Smooth muscle cell (in vitro differentiated cells): ENCODE results near the gene FAM83E. TPM values are rescaled to one million over a fixed set of nuclear protein-coding genes. Genes with fewer than 3 reads are reported as not detected.

Experiments used
- DNase-seq: peaks from one replicate; lab custom pipeline; 2025; ENCODE audit not compliant: unreplicated experiment; lab: John Stamatoyannopoulos, UW
- H2AFZ ChIP-seq: fragments of 200-600 bp; sonication (generic); 2 replicates; pipeline ENCODE4 v1.6.0; 2016; ENCODE audit warnings: antibody characterized with exemption, low read depth, mild to moderate bottlenecking
- H3F3A ChIP-seq: fragments of 200-600 bp; sonication (generic); 2 replicates; pipeline ENCODE4 v1.6.0; 2017; ENCODE audit warnings: antibody characterized with exemption, low read depth
- H3K27ac ChIP-seq: fragments of 200-600 bp; sonication (generic); 2 replicates; pipeline ENCODE4 v1.5.1; 2016; ENCODE audit warnings: low read depth, mild to moderate bottlenecking
- H3K27me3 ChIP-seq: fragments of 200-600 bp; sonication (generic); 2 replicates; pipeline ENCODE4 v1.6.1; 2016; ENCODE audit warnings: low read depth, mild to moderate bottlenecking
- H3K36me3 ChIP-seq: fragments of 200-600 bp; sonication (generic); 2 replicates; pipeline ENCODE4 v1.5.1; 2016; ENCODE audit warnings: low read depth
- H3K4me1 ChIP-seq: fragments of 200-600 bp; sonication (generic); 2 replicates; pipeline ENCODE4 v1.5.1; 2016; ENCODE audit warnings: low read depth
- H3K4me2 ChIP-seq: fragments of 200-600 bp; sonication (generic); 2 replicates; pipeline ENCODE4 v1.6.0; 2016; ENCODE audit warnings: mild to moderate bottlenecking
- H3K4me3 ChIP-seq: fragments of 200-600 bp; sonication (generic); 2 replicates; pipeline ENCODE4 v1.5.1; 2016; ENCODE audit warnings: mild to moderate bottlenecking
- H3K79me2 ChIP-seq: fragments of 200-600 bp; sonication (generic); 2 replicates; pipeline ENCODE4 v1.6.0; 2016; ENCODE audit warnings: low read depth, mild to moderate bottlenecking
- H3K9ac ChIP-seq: fragments of 200-600 bp; sonication (generic); 2 replicates; pipeline ENCODE4 v1.6.0; 2016; ENCODE audit warnings: low read depth
- H3K9me3 ChIP-seq: fragments of 200-600 bp; sonication (generic); replicated peaks from 2 replicates; pipeline ENCODE4 v1.5.1; 2016; ENCODE audit warnings: low read depth
- H4K20me1 ChIP-seq: fragments of 200-600 bp; sonication (generic); 2 replicates; pipeline ENCODE4 v1.6.0; 2016; ENCODE audit warnings: low read depth
- WGBS: methylation state at CpG from one replicate; pipeline ENCODE4 v1.1.7; 2016; ENCODE audit warnings: low lambda C conversion rate; 5-methylcytosine and 5-hydroxymethylcytosine counted together
- polyA plus RNA-seq: library from polyadenylated mRNA; unstranded; fragments of >200 nt; fragmentation: Nextera tagmentation; extraction: Ambion mirVana; gene quantifications from 2 replicates; pipeline ENCODE4 v1.2.1, GENCODE V29; 2016
- total RNA-seq: library from RNA; depleted of rRNA; stranded (reverse); fragments of >200 nt; gene quantifications from 2 replicates; pipeline ENCODE4 v1.2.3, GENCODE V29; 2014
- TF ChIP-seq, protein P1 (sequence below): fragments of 200-600 bp; sonication (generic); IDR thresholded peaks from 2 replicates; pipeline ENCODE4 v1.5.1; 2017; ENCODE audit warnings: borderline replicate concordance, mild to moderate bottlenecking, antibody characterized with exemption; ENCODE audit not compliant: insufficient read depth, poor library complexity, severe bottlenecking

Gene FAM83E
- total and polyA plus RNA-seq, 2 experiments from 2014 or later, result 0.49 TPM

DNA sequence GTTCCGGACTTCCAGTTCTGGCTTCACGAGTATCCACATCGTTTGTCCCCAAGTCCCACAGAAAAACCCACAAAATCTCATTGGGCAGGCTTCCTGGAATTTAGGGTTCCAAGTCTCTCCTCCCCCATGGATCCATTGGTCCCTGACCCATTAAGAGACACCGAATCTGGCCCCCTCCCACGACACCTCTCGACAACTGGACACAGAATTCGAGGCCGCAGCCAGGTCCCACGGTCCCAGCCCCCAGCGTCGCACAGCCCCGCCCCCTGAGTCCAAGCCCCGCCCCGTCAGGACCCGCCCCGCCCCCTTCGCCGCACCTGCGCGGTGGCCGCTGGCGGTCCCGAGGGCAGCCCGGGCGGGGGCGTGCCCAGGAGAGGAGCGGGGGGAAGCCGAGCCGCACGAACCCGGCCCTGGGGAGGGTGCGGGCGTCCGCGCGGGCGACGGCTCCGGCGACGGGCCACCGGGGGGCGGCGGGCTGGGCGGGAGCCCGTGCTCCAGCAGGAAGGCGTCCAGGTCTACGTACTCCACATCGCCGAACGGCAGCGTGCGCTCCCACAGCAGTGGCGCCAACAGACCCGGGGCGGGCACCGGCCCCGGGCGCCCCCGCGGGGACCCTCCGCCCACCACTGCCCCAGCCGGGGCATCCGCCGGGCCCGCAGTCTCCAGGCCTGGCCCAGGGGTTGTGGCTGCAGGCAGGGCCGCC lies 20.5 kb upstream of the FAM83E start:
- H3K27ac ChIP-seq, result no peak overlapping the region
- no peaks in the 10 kb centered on the region for H3K9me3 ChIP-seq
- TF ChIP-seq, protein P1, sequence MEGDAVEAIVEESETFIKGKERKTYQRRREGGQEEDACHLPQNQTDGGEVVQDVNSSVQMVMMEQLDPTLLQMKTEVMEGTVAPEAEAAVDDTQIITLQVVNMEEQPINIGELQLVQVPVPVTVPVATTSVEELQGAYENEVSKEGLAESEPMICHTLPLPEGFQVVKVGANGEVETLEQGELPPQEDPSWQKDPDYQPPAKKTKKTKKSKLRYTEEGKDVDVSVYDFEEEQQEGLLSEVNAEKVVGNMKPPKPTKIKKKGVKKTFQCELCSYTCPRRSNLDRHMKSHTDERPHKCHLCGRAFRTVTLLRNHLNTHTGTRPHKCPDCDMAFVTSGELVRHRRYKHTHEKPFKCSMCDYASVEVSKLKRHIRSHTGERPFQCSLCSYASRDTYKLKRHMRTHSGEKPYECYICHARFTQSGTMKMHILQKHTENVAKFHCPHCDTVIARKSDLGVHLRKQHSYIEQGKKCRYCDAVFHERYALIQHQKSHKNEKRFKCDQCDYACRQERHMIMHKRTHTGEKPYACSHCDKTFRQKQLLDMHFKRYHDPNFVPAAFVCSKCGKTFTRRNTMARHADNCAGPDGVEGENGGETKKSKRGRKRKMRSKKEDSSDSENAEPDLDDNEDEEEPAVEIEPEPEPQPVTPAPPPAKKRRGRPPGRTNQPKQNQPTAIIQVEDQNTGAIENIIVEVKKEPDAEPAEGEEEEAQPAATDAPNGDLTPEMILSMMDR, result no peak
- peaks cover 6% of the 10 kb centered on the region for H3K27me3 ChIP-seq
- no peak overlapping the region for H3K9ac ChIP-seq
- no peak for DNase-seq
- peak overlapping the region; percentile 60 for H3K4me3 ChIP-seq
- H3K4me1 ChIP-seq, result peaks cover 11% of the 10 kb centered on the region
- no peaks in the 10 kb centered on the region for H3K79me2 ChIP-seq
- H2AFZ ChIP-seq, result no peak overlapping the region
- H3K36me3 ChIP-seq, result no peaks in the 10 kb centered on the region
- H3K4me2 ChIP-seq, result peak overlapping the region; percentile 79
- 5% methylated on average over 23 of the region's 67 CpGs for WGBS
- peaks cover 12% of the 10 kb centered on the region for H3F3A ChIP-seq
- H4K20me1 ChIP-seq, result no peaks in the 10 kb centered on the region

DNA sequence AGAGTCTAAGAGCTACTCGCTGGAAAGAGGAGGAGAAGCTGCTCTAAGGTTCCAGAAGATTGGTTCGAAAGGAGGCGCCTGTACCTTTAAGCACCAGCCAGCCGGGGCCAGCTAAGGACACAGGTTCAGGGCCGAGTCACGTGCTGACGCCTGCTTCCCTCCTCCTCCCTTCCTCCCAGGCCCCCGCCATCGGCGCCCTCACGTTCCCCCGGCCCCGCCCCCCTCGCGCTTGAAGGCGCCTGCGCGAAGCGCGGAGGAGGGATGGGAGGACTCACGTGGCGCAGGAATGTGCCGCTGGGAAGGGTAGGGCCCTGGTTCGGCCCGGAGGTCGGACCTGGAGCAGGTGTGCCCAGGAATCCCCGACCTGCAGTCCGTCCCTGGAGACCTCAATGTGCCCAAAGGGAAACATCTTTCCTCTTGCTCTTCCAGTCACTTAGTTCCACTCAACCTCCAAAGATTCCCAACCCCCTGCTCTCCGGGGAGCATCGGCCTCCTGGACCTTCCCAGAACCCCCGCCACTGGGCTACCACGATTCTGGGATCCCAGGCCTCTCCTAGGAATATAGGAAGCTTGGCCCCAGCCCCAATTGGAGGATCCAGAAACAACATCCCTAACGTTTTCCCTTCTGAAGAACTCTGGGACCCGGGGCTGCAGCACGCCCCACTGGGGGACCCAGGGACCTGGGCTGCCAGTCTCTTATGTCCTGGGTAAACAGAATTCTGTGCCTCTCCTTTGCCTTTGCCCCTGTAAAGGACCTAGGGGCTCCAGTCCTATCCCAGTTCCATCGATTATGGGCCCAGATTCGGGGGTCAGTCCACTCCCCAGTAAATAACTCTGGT lies 19.8 kb upstream of the FAM83E start:
- Histone ChIP-seq H3K9me3 (no peaks in the 10 kb centered on the region), H3K27ac (no peak overlapping the region), H2AFZ (no peak overlapping the region), H4K20me1 (no peaks in the 10 kb centered on the region), H3F3A (peaks cover 12% of the 10 kb centered on the region), H3K4me1 (peaks cover 15% of the 10 kb centered on the region), H3K4me2 (peak overlapping the region; percentile 79), H3K27me3 (peaks cover 6% of the 10 kb centered on the region), H3K36me3 (no peaks in the 10 kb centered on the region), H3K79me2 (no peaks in the 10 kb centered on the region), H3K4me3 (peak overlapping the region; percentile 60), H3K9ac (no peak overlapping the region)
- TF ChIP-seq, protein P1, result no peak
- DNase-seq, result peak; percentile 63
- WGBS, result 19% methylated on average over 31 of the region's 37 CpGs

DNA sequence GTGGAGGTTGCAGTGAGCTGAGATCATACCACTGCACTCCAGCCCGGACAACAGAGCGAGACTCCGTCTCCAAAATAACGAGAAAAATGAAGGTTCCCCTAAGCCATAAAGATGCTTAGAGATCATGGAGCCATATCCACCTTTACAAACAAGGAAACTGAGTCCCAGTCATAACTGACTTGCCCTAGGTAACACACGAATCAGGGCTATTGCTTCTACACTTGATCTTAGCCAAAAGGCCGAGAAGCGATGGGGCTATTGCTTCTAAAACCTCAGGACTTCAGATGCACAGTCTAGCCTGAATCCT lies 19.1 kb upstream of the FAM83E start:
- Histone ChIP-seq H4K20me1 (no peaks in the 10 kb centered on the region), H3K4me3 (peak overlapping the region; percentile 30), H2AFZ (no peak overlapping the region), H3K27ac (no peak overlapping the region), H3F3A (peaks cover 12% of the 10 kb centered on the region), H3K79me2 (no peaks in the 10 kb centered on the region), H3K9me3 (no peaks in the 10 kb centered on the region), H3K27me3 (peaks cover 6% of the 10 kb centered on the region), H3K4me1 (peaks cover 15% of the 10 kb centered on the region), H3K4me2 (peak overlapping the region; percentile 79), H3K9ac (no peak overlapping the region), H3K36me3 (no peaks in the 10 kb centered on the region)
- TF ChIP-seq, protein P1, result no peak
- no peak for DNase-seq
- WGBS, result 80% methylated on average over 7 of the region's 7 CpGs
